GM12872 (cell line): ENCODE results near the gene RETREG3.
A peak's percentile ranks its signal among the peaks of the same experiment; 100 is the strongest.

Experiments used
- CTCF ChIP-seq: IDR thresholded peaks from 3 replicates; pipeline ENCODE4 v1.5.1; 2011; ENCODE audit warnings: low read depth, mild to moderate bottlenecking, low read length, moderate library complexity; ENCODE audit not compliant: insufficient read depth

The RETREG3 gene

DNA sequence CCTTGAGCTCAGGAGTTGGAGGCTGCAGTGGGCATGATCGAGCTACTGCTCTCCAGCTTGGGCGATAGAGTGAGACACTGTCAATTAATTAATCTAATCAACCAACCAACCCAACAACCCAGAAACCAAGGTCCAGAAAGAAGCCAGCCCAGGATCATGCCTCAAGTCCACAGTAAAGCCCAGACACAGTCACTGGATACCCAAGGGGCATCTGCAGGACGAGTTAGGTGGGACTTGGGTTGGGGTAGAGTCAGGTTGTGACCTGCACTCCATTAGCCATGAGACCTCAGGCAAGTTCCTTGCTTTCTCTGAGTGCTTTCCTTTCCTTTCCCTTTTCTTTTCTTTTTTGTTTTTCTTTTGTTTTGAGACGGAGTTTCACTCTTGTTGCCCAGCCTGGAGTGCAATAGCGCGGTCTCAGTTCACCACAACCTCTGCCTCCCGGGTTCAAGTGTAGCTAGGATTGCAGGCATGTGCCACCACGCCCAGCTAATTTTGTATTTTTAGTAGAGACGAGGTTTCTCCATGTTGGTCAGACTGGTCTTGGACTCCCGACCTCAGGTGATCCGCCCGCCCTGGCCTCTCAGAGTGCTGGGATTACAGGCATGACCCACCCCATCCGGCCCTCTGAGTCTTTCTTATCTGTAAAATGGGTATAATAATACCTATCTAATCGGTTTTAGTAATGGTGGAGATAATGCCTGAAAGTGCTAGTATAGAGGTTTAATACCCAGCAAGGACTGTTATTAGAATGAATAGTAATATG is 60.0 kb downstream of the RETREG3 start:
- no peak for TF ChIP-seq CTCF

DNA sequence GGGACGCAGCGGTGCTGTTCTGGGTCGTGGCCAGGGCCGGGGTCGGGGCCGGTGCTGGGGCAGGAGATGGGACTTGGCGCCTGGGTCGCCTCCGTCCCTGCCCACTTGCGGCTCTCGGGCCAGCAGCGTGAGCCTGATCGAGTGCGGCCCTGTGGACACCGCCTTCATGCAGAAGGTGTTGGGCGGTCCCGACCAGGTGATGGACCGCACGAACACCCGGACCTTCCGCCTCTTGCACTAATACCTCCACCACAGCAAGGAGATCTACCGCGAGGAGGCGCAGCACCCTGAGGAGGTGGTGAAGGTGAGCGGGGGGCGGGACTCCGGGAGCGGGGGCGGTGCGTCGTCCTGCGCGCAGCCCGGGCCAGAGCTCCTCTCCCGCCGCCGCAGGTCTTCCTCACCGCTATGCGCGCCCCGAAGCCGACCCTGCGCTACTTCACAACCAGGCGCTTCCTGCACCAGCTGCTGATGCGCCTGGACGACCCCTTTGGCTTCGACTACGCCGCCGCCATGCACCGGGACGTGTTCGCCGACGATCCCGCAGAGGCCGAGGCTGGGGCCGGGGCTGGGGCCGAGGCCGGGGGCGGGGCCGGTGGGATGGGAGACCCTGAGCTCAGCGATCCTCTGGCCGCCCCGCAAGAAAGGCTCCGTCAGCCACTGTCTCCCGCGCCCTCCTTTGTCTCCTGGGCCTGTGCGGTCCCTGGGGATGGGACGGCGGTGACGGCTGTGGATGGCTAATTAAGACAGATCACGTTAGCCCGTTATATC is 60.9 kb downstream of the RETREG3 start:
- peak; percentile 36; the same call in 1 of the 3 replicates for TF ChIP-seq CTCF

GRCh38 chr17:42547698-42548069 is 61.5 kb downstream of the RETREG3 start:
- TF ChIP-seq CTCF, result no peak

GRCh38 chr17:42547001-42547461 is 62.1 kb downstream of the RETREG3 start:
- TF ChIP-seq CTCF, result no peak

- TF ChIP-seq CTCF, result no peak
These were observed 64.3 kb downstream of the RETREG3 start for GRCh38 chr17:42544874-42545283.

DNA sequence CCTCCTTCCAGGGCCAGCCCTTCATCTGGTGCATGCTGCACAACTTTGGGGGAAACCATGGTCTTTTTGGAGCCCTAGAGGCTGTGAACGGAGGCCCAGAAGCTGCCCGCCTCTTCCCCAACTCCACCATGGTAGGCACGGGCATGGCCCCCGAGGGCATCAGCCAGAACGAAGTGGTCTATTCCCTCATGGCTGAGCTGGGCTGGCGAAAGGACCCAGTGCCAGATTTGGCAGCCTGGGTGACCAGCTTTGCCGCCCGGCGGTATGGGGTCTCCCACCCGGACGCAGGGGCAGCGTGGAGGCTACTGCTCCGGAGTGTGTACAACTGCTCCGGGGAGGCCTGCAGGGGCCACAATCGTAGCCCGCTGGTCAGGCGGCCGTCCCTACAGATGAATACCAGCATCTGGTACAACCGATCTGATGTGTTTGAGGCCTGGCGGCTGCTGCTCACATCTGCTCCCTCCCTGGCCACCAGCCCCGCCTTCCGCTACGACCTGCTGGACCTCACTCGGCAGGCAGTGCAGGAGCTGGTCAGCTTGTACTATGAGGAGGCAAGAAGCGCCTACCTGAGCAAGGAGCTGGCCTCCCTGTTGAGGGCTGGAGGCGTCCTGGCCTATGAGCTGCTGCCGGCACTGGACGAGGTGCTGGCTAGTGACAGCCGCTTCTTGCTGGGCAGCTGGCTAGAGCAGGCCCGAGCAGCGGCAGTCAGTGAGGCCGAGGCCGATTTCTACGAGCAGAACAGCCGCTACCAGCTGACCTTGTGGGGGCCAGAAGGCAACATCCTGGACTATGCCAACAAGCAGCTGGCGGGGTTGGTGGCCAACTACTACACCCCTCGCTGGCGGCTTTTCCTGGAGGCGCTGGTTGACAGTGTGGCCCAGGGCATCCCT is 65.7 kb downstream of the RETREG3 start:
- TF ChIP-seq CTCF, result no peak
